OCI-LY1 (cell line): ENCODE results near the gene GMDS.

Experiments used
- H2AFZ ChIP-seq: fragments of 200-600 bp; sonication (generic), shearing (Covaris generic); 2 replicates; pipeline ENCODE4 v1.6.0; 2014; ENCODE audit warnings: antibody characterized with exemption, mild to moderate bottlenecking, low read length
- H3F3A ChIP-seq: fragments of 200-600 bp; sonication (generic), shearing (Covaris generic); 2 replicates; pipeline ENCODE4 v1.6.0; 2014; ENCODE audit warnings: mild to moderate bottlenecking, antibody characterized with exemption, low read length, moderate library complexity; ENCODE audit not compliant: insufficient read depth
- H3K27ac ChIP-seq: fragments of 200-600 bp; sonication (generic); 2 replicates; pipeline ENCODE4 v1.5.1; 2014; ENCODE audit warnings: low read length, mixed run types, mild to moderate bottlenecking, low read depth; ENCODE audit not compliant: poor library complexity, severe bottlenecking
- H3K27me3 ChIP-seq: fragments of 200-600 bp; sonication (generic); 2 replicates; pipeline ENCODE4 v1.6.0; 2014; ENCODE audit warnings: antibody characterized with exemption, mild to moderate bottlenecking, low read length, moderate library complexity; ENCODE audit not compliant: insufficient read depth
- H3K36me3 ChIP-seq: fragments of 200-600 bp; sonication (generic); 2 replicates; pipeline ENCODE4 v1.6.1; 2014; ENCODE audit warnings: mild to moderate bottlenecking, antibody characterized with exemption, low read length, moderate library complexity, mixed read lengths; ENCODE audit not compliant: insufficient read depth
- H3K4me1 ChIP-seq: fragments of 200-600 bp; sonication (generic); 2 replicates; pipeline ENCODE4 v1.5.1; 2014; ENCODE audit warnings: mild to moderate bottlenecking, low read length, moderate library complexity; ENCODE audit not compliant: insufficient read depth, severe bottlenecking
- H3K4me2 ChIP-seq: fragments of 200-600 bp; sonication (generic), shearing (Covaris generic); 2 replicates; pipeline ENCODE4 v1.6.1; 2014; ENCODE audit warnings: low read length
- H3K4me3 ChIP-seq: fragments of 200-600 bp; sonication (generic); 2 replicates; pipeline ENCODE4 v1.5.1; 2014; ENCODE audit warnings: low read length, low read depth, mild to moderate bottlenecking, mixed read lengths; ENCODE audit not compliant: poor library complexity, severe bottlenecking
- H3K79me2 ChIP-seq: fragments of 200-600 bp; shearing (Covaris generic); 2 replicates; pipeline ENCODE4 v1.6.1; 2016; ENCODE audit warnings: mixed run types, low read length, mixed read lengths; ENCODE audit not compliant: insufficient read depth
- H3K9ac ChIP-seq: fragments of 200-600 bp; sonication (generic), shearing (Covaris generic); 2 replicates; pipeline ENCODE4 v1.6.1; 2014; ENCODE audit warnings: mild to moderate bottlenecking, low read length, mixed read lengths
- H3K9me2 ChIP-seq: fragments of 200-600 bp; sonication (generic), shearing (Covaris generic); 2 replicates; pipeline ENCODE4 v1.6.1; 2014; ENCODE audit warnings: low read depth, mild to moderate bottlenecking, low read length, mixed read lengths
- H3K9me3 ChIP-seq: fragments of 200-600 bp; shearing (Covaris generic); 2 replicates; pipeline ENCODE4 v1.6.1; 2014; ENCODE audit warnings: low read length, mixed read lengths
- H4K20me1 ChIP-seq: fragments of 200-600 bp; sonication (generic), shearing (Covaris generic); 2 replicates; pipeline ENCODE4 v1.6.0; 2016; ENCODE audit warnings: mild to moderate bottlenecking, low read length; ENCODE audit not compliant: insufficient read depth
- CTCF ChIP-seq: fragments of 200-600 bp; sonication (generic), shearing (Covaris generic); IDR thresholded peaks from 2 replicates; pipeline ENCODE4 v1.5.1; 2017; ENCODE audit warnings: mild to moderate bottlenecking, antibody characterized with exemption, low read length, moderate library complexity, mixed read lengths
- EZH2 ChIP-seq: fragments of 200-600 bp; sonication (generic), shearing (Covaris generic); IDR thresholded peaks from 2 replicates; pipeline ENCODE4 v1.8.0; 2017; ENCODE audit warnings: borderline replicate concordance, mixed run types, mild to moderate bottlenecking, antibody characterized with exemption, low read length, moderate library complexity, mixed read lengths

GMDS gene

GRCh38 chr6:1972962-1973361, 272.4 kb downstream of the GMDS start:
- no peak overlapping the region for H2AFZ ChIP-seq
- H3F3A ChIP-seq, result no peaks in the 10 kb centered on the region

GRCh38 chr6:1971612-1972011, 273.8 kb downstream of the GMDS start:
- H3K9me3 ChIP-seq, result no peaks in the 10 kb centered on the region
- no peaks in the 10 kb centered on the region for H3K36me3 ChIP-seq
- no peak overlapping the region for H3K27ac ChIP-seq
- H2AFZ ChIP-seq, result no peak overlapping the region
- H4K20me1 ChIP-seq, result no peaks in the 10 kb centered on the region
- no peak overlapping the region for H3K4me2 ChIP-seq
- H3K27me3 ChIP-seq, result no peaks in the 10 kb centered on the region
- no peak overlapping the region for H3K4me3 ChIP-seq
- H3K4me1 ChIP-seq, result peaks cover 4% of the 10 kb centered on the region
- no peaks in the 10 kb centered on the region for H3K9me2 ChIP-seq
- no peaks in the 10 kb centered on the region for H3K79me2 ChIP-seq
- TF ChIP-seq CTCF (no peak), EZH2 (no peak)
- no peaks in the 10 kb centered on the region for H3F3A ChIP-seq
- no peak overlapping the region for H3K9ac ChIP-seq

More at GRCh38 chr6:1972962-1973361, 272.4 kb downstream of the GMDS start:
- H3K27me3 ChIP-seq, result no peaks in the 10 kb centered on the region
- H3K4me3 ChIP-seq, result no peak overlapping the region
- H3K36me3 ChIP-seq, result no peaks in the 10 kb centered on the region
- H3K4me1 ChIP-seq, result peaks cover 4% of the 10 kb centered on the region
- H3K9me2 ChIP-seq, result no peaks in the 10 kb centered on the region
- no peaks in the 10 kb centered on the region for H3K9me3 ChIP-seq
- H3K4me2 ChIP-seq, result no peak overlapping the region
- H3K79me2 ChIP-seq, result no peaks in the 10 kb centered on the region
- no peak for TF ChIP-seq CTCF
- no peak for TF ChIP-seq EZH2
- H3K27ac ChIP-seq, result no peak overlapping the region
- no peak overlapping the region for H3K9ac ChIP-seq
- no peaks in the 10 kb centered on the region for H4K20me1 ChIP-seq

GRCh38 chr6:1970151-1970561, 275.2 kb downstream of the GMDS start:
- Histone ChIP-seq H2AFZ (no peak overlapping the region), H3K4me1 (peaks cover 4% of the 10 kb centered on the region), H3K9me2 (no peaks in the 10 kb centered on the region), H3K9me3 (no peaks in the 10 kb centered on the region), H3K27me3 (no peaks in the 10 kb centered on the region), H3K27ac (no peak overlapping the region), H3K4me2 (no peak overlapping the region), H4K20me1 (no peaks in the 10 kb centered on the region), H3K9ac (no peak overlapping the region), H3K4me3 (no peak overlapping the region), H3K79me2 (no peaks in the 10 kb centered on the region), H3K36me3 (no peaks in the 10 kb centered on the region), H3F3A (no peaks in the 10 kb centered on the region)
- no peak for TF ChIP-seq EZH2
- TF ChIP-seq CTCF, result no peak
